HG03159 (cell line): ENCODE measurements around the gene UGT1A8.

Source experiments
- ATAC-seq: cut with Tn5 transposase; IDR thresholded peaks from one replicate; pipeline ENCODE4 v1.9.1; 2021; ENCODE audit warnings: mild to moderate bottlenecking, moderate library complexity; ENCODE audit not compliant: unreplicated experiment

UGT1A8 gene

DNA sequence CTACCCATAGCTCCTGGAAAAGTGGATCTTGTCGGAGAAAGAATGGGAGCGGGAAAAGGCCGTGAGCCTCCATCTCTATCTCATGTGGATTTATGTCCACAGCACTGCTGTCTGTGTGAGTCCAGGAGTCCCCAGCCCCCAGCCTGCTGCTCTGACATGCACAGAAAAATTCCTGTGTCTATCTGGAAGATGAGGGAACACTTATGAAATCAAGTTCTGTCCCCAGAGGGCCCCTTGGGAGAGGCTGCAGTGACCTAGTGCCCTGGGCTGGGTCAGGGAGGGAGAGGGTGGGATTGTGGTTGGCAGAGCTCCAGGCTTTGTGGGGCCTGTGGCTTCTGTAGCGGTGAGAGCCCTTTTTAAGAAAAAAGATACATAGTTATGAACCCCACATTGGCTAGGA, 199.3 kb downstream of the UGT1A8 start:
- ATAC-seq, result no peak

- no peak for ATAC-seq
Measured at GRCh38 chr2:233817361-233817911, 200.0 kb downstream of the UGT1A8 start.

- ATAC-seq, result no peak
Measured at GRCh38 chr2:233817995-233818638, 200.7 kb downstream of the UGT1A8 start.

DNA sequence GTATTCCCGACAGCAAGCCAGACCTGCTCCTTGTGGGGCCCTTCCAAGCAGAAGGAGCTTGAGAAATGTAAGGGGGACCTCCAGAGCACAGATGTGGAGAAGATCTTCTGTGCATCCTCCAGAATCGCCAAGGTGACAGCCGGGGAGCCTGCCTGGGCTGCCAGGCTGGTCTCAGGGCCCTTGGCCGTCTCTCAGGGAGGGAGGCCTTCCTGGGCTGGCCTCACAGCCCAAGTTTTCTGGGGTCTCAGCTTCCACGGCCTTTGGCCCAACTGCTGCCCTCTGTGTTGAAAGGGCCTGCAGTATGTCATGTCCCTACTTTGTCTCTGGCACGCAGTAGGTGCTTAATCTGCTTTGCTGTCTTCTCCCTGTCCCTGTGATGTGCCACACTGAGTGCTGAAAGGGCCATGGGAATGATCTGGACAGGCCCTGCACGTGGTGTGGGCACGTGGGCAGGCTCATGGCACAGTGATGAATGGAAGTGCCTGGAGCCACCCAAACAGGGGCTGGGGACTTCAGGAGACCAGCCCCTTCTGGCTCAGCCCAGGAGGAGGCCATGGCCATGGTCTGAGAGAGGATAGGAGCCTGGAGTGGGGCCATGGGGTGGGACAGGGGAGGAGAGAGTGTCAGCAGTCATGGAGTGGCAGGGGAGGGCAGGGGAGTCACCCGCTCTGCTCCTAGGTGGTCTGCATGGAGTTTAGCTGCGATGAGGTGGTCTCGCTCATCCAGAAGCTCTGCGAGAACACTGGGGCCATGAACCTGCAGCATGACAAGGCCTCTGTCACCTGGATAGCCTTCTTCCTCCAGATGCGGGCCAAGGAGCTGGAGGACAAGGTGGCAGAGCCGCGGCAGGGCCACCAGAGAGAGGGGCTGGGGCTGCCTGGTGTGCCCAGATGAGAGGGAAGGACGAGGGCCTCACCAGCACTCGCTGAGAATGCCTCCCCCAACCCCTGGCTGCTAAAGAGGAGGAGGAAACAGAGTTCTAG, 201.5 kb downstream of the UGT1A8 start:
- no peak for ATAC-seq

DNA sequence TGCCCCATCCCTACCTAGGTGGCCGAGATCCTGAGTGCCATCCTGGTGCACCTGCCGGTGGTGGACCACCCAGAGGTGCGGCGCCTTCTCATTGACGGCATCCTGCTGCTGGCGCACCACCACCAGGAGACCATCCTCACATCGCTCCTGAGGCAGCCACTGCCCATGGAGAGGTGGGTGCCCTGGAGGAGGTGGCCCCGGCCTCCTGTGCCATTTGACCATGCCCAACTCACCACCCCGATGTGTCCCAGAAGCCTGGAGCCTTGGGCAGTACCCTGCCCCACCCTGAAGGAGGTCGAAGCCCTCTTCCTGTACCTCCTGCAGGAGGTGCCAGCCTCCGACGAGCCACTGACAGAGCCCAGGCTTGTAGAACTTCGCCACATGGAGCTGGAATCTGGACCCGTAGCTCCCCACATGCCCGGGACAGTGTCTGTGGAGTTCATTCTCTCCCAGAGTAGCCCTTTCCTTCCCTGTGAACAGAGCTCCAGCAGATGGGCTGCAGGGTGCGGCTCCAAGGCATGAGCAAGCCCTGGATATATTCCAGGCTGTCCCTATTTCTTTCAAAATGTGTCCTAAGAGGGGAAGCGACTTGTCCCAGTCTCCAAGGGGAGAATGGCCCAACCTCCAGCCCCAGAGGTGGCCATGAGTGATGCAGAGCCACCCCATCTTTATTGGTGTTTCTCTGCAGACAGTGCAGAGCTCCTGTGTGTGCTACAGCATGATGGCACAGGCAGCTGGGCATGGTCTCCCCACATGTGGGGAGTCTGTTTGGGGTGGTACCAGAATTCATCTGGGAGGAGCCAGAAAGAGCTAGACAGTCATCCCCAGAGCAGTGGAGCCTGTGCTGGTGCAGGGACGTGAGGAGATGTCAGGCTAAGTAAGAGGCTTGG, 202.7 kb downstream of the UGT1A8 start:
- ATAC-seq, result no peak

- ATAC-seq, result no peak
Measured at GRCh38 chr2:233820774-233821105, 203.3 kb downstream of the UGT1A8 start.

DNA sequence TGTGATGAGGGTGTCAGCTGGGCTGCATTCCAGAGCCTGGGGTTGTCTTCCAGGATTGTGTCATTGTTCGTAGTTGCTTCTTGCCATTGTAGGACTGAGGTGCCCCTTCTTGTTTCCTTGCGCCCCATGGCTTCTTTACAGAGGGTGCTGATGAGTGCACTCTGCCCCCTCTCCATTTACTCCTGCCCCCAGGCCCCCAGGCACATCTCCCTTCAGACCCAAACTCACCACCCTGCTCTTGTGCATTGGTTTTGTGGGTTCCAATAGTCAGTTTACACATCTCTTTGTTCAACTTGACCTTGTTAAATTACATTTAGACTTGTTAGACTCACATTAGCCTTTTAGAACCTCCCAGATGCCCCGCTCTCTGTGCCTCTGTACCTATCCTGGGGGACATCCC, 203.8 kb downstream of the UGT1A8 start:
- ATAC-seq, result no peak

GRCh38 chr2:233821709-233822100, 204.3 kb downstream of the UGT1A8 start:
- ATAC-seq, result no peak

- no peak for ATAC-seq
Measured at GRCh38 chr2:233822101-233822771, 204.8 kb downstream of the UGT1A8 start.
